Activated CD4-positive, alpha-beta T cell treated with anti-CD3 and anti-CD28 coated beads for 48 hours (primary cell): ENCODE data around the gene SGSM1.

Experiments used
- DNase-seq: peaks from one replicate; pipeline ENCODE4 v3.0.0-alpha.2; 2020

SGSM1 gene

DNA sequence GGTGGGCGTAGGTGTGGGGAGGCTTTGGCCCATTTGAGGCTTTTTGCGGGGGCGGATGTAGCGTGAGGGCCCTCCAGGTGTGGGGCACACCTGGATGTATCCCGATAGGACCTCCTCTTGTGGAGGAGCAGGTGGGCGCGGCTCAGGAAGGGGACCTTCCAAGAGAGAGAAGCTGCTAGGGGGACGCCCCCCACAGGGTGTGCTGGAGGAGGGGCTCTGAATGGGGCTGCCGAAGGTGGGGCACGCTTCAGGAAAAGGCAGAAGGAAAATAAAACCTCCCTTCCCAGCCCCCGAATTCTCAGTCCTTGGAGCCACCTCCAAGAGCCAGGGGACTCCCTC is 621 bp downstream of the SGSM1 start:
- no peak for DNase-seq

DNA sequence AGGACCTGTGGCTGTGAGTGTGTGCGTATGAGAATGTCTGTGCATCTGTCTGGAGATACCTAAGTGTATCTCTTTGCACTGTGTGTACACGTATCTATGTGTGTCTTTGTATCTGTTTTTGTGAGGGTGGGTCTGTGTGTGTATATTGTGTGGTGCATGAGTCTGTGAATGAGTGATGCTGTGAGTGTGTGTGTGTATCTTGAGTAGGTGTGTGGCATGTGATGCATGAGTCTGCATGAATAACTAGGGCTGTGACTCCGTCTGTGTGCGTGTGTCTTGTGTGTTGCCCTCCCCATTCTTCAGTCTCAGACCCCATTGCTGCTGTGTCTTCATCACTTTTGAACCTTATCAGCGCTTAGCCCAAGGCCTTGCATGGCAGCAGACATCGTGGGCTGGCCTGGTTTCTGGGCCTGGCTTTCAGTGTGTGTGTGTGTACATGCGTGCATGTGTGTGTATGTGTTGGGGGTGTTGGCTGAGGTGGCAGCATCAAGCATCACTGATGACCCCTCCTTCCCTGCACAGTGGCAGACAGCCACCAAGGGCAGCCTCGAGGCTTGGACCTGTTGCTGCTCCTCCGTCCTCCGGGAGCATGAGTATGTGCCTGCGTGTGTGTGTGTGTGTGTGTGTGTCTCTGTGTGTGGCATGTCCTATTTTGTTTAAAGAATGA is 1.4 kb downstream of the SGSM1 start:
- no peak for DNase-seq

DNA sequence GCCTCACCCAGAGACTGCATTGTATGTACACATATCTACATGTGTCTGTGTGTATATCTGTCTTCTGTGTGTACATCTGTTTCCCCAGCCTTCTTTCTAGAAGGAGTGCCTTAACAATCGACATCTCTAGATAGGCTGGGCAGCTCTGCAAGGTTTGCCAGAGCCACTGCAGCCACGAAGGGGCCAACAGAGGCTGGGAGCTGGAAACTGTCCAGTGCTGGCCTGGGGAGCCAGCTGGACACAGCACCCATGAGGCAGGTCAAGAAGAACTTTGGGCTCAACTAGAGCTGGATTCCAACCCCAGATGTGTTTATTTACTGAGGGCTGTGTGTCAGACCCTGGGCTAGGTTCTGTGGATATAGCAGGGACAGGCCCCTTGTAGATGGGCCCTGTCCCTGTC is 3.3 kb downstream of the SGSM1 start:
- no peak for DNase-seq

DNA sequence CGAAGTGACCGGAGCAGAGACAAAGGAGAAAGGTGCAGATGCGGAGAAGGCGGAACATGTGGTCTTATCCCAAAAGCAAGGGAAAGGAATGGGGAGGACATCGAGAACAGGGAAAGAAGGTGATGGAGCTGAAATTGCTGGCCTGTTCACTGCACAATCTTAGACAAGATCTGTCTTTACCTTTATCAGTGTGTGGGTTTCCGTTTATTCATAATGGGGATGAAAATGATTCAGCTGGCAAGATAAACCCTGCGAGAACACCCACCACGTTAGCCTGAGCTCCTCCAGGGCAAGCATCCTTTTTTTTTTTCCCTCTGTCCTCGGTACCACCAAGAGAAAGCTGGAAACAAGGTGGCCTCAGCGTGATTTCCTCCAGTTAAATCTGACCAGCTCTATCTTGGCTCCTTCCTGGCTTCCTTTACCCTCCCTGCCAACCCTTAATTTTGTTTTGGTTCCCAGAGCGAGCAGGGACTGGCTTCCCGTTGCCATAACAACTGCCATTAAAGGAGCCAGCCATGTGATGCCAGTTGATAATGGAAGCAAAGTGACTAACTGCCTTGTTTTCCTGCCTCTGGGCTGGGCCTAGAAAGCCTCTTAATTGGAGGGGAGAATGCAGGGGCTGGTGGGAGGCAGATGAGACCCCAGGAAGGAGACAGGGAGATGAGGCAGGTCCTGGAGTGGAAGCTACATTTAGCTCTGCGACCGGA is 4.2 kb downstream of the SGSM1 start:
- no peak for DNase-seq

DNA sequence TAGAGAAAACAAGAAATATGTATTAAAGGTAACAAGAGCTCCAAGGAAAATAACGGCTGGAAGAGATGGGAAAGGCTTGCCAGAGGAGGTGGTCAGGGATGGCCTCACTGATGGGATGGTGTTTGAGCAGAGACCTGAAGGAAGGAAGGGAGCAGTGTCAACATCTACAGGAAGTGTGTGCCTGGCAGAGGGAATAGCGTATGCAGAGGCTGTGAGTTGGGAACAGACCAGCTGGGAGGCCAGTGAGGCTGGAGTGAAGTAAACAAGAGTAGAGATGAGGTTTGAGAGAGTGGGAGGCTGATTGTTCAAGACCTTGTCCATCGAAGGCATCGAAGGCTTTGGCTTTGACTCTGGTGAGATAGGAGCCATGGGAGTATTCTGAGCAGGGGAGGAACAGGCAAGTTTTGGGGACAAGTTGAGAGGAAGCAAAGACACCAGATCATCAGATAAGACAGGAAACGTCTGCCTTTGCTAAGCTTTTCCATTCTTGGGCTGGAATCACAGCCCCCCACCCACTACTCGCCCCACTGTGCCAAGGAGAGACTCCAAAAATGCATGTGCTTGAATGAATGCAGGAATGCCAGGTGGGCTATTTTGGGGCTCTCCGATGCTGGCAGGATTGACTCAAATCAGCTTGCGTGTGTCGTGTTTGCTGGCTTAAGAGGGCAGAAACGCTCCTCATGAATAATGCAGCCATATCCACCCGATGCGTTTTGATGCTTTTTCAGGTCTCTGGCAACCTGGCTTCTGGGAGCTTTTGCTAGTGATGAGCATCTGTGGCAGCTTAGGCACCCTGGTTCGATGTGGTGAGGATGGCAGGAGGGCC is 7.2 kb downstream of the SGSM1 start:
- DNase-seq, result no peak

DNA sequence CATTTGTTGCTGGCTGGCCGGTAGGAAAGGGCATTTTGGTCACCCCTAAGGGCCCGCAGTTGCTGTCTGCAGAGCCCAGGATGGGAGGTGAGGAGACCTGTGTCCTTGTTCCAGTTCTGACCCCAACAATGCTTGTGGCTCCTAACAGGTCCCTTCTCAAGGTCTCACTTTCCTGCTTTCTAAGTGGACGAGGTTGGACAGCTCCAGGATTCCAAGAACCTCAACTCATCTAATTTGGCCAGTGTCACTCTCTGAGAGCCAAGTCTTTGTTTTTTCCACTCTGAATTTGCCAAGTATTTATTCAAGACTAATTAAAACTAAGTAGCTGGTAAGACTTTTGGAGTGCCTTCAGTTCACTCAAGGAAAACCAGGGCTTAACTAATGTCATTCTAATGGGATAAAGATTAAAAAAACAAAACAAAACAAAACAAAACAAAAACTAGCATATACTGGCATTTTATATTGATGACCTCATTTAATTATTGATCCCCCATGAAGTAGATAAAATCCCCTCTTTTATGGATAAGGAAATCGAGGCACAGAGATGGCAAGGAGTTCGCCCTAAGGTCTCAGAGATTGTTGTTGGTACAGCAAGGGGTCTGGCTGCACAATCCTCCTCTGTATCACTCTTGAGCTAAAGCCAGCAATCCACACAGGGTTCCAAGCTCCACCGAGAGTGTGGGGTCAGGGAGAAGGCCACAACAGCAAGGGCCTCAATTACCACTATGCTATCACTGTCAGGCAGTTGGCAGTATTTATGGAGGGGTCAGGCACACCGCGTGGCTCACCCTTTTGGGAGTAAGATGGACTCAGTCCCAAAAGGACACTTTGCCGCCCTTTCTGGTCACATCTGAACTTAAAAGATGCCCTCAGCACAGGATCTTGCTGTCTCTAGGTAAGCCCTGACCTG is 8.1 kb downstream of the SGSM1 start:
- DNase-seq, result no peak

DNA sequence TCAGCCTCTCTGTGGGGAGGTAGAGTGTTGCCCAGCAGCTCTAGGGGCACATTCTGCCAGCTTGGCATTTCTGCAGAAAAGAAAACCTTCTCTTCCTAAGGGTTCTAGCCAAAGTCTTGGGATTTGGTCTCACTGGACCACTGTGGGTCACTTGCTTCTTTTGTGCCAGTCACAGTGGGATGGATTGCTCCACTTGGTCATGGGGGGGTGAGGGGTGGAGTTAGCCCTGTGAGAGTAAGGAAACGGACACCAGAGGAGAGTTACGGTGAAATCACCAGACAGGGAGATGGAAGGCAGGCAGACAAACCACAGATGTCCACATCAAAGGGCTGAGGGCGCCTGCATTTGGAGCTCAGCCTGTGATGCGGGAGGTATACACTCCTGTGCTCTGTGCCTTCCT is 10.8 kb downstream of the SGSM1 start:
- no peak for DNase-seq

DNA sequence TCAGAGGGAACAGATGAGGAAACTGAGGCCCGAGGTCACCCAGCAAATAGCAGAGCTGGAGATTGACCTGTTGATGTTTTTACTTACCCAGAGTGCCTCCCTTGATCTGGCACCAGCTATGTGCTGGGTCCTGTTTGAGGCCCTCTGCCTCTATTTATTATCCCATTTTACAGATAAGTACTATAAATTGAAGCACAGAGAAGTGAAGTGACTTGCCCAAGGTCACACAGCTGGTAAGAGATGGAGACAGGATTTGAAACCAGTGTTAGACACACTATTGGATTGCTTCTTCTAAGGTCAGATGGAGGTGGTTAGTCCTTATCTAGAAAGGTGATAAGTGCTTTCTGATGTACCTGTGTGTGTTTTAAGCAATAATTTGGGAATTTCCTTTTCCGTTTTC is 13.5 kb downstream of the SGSM1 start:
- no peak for DNase-seq

DNA sequence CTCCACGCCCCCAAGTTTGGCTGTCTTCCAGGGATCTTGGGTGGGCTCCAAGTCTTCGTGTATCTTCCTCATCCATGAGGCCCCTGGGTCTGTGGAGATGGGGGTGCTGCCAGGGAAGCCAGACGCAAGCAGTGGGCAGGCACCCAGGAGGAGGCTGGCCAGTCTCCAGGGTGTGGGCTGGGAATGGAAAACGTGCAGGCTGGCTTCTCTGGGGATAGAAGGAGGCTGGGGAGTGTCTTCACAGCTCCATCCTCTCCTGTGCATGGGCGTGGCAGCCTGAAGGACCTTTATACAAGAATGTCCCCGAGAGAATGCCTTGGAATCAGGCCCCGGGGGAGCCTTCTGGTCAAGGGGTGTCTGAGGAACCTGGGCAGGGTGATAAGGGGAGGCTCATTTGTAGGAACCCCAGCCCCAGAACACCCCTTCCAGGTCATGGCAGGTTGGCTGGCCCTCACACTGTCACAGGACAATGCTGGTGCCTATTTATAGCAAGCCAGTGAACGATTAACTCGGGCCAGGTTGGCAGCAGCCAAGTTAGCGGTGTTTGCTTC is 14.0 kb downstream of the SGSM1 start:
- no peak for DNase-seq

DNA sequence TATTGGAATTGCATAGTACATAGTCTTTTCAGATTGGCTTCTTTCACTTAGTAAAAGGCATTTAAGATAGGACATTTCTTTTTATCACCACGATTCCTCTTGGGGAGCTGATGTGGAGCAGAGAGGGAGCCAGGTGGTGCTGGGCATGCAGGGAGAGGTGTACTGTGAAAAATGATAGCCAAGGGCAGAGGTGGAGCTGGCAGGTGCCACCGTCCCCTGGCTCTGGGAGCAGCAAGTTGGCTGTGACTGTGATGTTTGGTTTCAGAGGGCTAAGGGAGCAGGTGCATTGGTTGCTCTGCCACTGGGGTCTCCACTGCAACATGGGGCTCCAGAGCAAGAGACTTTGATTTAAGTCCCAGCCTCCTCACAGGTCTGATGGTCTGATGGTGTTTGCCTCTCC is 16.5 kb downstream of the SGSM1 start:
- no peak for DNase-seq

DNA sequence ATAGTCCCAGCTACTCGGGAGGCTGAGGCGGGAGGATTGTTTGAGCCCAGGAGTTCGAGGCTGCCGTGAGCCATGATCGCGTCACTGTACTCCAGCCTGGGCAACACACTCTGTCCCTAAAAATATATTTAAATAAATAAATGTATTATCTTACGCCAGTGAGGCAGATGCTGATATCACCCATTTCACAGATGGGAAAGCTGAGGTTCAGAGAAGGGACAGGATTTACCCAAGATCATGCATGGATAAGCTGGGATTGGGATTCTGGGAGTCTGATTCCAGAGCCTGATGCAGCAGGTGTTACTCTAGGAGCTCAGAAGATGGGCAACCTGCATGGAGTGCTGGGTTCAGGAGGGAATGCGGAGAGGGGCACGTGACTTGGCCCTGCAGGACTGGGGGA is 17.8 kb downstream of the SGSM1 start:
- no peak for DNase-seq

DNA sequence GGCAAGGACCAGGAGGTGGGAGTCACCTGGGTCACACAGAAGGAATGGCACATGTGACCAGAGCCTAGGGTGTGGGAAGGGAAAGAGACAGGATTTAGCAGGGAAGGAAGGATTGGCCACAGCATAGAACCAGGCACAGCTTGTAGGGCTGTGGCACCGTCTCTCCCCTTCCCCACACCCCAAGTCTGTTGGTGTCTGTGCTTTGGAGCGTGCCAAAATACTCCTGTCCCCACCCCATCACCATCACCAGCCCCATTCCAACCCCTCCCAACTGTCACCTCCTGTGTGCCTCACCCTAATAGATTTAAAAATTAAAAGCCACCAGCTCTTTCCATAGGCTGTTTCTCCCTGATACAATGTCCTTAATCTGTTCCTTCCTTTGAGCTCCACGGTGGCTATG is 18.2 kb downstream of the SGSM1 start:
- no peak for DNase-seq

DNA sequence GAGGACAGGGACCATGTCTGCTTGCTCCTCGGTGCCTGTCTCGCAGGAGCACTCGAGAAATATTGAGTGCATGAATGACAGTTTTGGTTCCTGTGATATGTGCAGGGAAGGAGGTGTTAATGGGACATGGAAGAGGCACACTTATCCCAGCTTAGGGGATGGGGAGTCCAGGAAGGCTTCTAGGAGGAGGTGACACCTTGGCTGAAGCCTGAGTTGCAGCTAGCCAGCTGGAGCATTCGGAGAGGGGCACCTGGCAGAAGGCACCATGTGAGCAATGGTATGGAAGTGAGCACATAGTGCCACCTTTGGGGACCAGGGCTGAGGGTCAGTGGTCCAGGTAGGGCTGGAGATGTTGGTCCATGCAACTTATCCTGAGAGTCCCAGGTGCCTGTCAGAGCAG is 18.9 kb downstream of the SGSM1 start:
- no peak for DNase-seq

DNA sequence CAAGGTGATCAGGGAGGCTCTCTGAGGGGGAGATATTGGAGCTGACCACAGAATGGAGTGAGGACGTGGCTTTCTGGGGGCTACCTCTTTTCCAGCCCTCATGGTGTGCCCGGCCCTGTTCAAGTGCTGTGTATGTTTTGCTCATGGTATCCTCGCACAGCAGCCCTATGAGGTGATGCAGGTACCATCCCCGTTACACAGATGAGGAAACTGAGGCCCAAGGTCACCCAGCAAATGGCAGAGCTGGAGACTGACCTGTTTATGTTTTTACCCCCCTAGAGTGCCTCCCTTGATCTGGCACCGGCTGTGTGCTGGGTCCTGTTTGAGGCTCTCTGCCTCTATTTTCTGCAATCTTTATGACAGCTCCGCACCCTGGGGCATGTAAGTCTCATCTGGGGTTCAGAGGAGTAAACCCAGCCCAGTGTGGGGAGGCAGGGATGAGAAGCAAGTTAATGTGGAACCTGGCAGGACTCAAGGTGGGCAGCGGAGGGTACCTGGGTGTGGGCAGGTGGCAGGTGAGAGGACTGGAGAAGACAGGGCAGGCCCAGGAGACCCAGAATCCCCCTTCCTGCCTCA is 20.8 kb downstream of the SGSM1 start:
- DNase-seq, result no peak

DNA sequence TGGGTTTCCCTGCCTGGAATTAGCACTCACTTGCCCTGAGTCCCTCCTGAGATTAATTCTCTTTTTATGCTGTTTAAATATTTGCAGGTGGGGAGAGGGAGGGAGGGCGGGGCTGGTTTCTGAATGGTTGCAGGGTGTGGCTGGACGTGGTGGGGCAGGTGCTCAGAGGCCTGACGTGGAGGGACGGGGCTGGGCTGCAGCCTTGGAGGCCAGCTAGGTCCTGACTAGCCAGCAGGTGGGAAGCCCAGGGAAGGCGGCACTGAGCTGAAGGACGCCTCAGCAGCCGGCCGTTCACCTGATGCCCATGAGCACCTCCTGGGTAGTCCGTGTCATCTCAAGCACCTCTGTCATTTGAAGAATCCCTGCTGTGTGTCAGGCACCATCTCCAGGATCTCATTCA is 21.3 kb downstream of the SGSM1 start:
- DNase-seq, result no peak

DNA sequence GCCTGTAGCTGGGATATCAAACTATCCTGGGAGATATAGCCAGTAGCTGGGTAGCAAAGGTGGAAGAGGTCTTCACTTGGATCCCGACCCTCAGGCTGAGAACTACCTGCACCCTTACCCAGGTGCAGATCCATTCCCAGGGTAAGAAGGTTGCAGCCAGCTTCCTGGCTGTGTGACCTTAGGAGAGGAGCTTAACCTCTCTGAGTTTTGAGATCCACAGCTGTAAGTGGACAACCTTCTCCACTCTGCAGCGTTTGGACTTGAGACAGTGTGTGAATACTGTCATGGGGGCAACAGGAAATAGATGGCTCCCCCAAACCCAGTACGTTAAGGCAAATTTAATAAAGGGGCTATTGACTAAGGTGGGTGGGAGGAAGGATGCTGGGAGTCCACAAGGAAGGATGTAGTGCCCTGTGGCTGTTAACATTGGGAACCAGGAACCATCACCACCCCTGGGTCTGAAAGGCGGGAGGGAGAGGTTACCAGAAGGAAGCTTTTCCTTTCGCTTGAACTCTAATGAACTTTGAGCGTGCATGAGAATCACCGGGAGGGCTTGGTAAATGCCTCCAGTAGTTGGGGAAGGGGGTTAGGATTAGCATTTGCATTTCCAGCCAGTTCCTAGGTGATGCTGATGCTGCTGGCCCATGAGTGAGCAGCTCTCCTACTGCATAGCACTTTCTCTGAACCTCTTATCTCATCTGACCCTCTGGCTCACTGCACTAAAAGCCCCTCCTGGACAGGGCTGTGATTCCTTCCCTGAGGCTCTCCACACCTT is 24.4 kb downstream of the SGSM1 start:
- no peak for DNase-seq

DNA sequence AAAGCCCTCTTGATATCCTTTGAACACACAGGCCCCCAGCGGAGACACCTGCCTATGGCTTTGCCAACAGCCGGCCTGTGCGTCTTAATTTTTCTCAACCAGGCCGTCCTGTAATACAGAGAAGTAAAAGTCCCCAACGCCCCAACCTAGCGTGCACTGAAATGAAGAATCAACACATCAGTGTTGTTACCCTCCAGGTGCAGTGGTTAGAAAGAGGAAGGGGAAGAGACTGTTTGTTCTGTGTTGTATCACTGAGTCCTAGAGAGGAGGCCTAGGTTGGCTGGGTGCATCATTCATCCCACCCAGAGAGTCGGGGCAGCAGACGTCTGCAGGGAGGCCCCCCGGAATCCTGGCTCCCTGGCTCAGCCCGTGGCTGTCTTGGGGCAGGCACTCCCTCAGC is 25.7 kb downstream of the SGSM1 start:
- no peak for DNase-seq

DNA sequence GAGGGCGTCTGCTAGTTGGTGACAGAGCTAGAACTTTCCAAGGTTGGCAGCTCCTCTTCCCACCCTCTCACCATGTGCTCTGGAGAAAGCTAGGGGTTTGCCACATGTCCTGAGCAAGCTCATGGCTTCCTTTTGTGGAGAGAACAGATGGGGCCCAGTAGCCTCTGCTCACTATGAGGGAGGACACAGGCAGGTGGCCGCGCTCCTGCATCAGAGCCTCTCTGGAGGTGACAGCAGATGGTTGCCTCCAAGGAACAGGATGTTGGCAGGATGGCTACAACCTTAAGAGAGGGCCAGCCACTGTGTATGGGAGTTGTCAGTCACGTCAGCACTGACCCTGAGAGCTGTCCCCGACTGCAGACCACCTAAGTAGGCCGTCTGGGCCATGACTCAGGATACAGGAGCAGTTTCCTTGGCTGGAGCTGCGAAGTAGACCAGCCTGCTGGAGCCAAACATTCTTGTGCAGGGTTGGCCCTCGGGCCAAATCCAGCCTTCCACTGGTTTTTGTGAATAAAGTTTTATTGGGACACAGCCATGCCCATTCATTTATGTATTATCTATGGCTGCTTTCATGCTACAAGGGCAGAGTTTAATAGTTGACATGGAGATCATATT is 28.0 kb downstream of the SGSM1 start:
- no peak for DNase-seq

DNA sequence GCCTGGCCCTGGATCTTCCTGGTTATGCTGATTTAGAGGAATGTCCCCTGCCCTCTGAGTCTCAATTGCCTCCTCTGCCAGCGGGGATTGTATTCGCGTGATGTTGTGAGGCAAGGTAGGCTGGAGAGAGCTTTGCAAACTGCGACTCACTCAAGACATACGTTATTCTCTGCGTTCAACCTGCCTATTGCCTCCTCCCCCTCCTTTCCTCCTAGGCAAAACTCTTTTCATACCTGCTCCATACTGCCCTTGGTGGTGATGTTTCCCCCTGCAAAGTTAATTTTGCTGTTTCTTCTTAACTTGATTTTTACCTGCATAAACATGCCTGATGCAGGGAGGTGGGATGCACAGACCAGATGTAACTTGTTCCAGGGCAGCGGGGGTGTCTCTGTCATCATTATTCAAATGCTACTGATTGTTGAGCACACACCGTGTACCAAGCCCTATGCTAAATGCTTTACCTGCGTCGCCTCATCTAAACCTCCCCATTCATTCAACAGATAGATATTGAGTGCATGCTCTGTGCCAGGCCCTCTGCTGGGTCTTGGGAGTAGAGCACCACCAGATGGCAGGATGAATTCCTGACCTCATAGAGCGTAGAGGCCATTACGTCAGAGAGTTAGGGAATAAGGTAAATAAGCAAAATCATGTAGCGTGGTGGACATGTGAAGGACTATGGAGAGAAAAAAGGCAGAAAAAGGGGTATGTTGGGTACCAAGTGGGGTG is 29.0 kb downstream of the SGSM1 start:
- DNase-seq, result peak; percentile 8

DNA sequence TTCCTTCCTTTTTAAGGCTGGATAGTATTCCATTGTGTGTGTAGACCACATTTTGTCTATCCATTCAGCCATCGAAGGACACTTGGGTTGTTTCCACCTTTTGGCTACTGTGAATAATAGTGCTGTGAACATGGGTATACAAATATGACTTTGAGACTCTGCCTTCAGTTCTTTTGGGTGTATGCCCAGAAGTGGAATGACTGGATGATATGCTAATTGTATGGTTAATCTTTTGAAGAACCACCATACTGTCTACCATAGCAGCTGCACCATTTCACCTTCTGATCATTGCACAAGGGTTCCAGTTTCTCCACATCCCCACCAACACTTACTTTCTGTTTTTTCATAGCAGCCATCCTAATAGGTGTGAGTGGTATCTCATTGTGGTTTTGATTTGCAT is 30.3 kb downstream of the SGSM1 start:
- DNase-seq, result no peak
